BLaER1 (cell line): Measurements from ENCODE around the gene KIF23.

ENCODE experiments used
- H3K27ac ChIP-seq: shearing (Covaris generic); formaldehyde crosslinking; 2 replicates; pipeline ENCODE4 v1.8.1; 2022
- H3K27me3 ChIP-seq: shearing (Covaris generic); formaldehyde crosslinking; 2 replicates; pipeline ENCODE4 v1.8.1; 2022
- H3K36me3 ChIP-seq: shearing (Covaris generic); formaldehyde crosslinking; 2 replicates; pipeline ENCODE4 v1.8.1; 2022
- H3K4me1 ChIP-seq: shearing (Covaris generic); formaldehyde crosslinking; 2 replicates; pipeline ENCODE4 v1.8.1; 2022
- H3K4me2 ChIP-seq: shearing (Covaris generic); formaldehyde crosslinking; 2 replicates; pipeline ENCODE4 v1.8.1; 2022
- H3K4me3 ChIP-seq: shearing (Covaris generic); formaldehyde crosslinking; 2 replicates; pipeline ENCODE4 v1.8.1; 2022
- H3K9ac ChIP-seq: shearing (Covaris generic); formaldehyde crosslinking; 2 replicates; pipeline ENCODE4 v1.8.1; 2022
- H3K9me3 ChIP-seq: shearing (Covaris generic); formaldehyde crosslinking; 2 replicates; pipeline ENCODE4 v1.8.1; 2022
- H4K20me1 ChIP-seq: shearing (Covaris generic); formaldehyde crosslinking; 2 replicates; pipeline ENCODE4 v1.8.1; 2022
- Cebpa-rat ChIP-seq: shearing (Covaris generic); IDR thresholded peaks from 2 replicates; pipeline ENCODE4 v1.8.1; 2022

Gene KIF23

DNA sequence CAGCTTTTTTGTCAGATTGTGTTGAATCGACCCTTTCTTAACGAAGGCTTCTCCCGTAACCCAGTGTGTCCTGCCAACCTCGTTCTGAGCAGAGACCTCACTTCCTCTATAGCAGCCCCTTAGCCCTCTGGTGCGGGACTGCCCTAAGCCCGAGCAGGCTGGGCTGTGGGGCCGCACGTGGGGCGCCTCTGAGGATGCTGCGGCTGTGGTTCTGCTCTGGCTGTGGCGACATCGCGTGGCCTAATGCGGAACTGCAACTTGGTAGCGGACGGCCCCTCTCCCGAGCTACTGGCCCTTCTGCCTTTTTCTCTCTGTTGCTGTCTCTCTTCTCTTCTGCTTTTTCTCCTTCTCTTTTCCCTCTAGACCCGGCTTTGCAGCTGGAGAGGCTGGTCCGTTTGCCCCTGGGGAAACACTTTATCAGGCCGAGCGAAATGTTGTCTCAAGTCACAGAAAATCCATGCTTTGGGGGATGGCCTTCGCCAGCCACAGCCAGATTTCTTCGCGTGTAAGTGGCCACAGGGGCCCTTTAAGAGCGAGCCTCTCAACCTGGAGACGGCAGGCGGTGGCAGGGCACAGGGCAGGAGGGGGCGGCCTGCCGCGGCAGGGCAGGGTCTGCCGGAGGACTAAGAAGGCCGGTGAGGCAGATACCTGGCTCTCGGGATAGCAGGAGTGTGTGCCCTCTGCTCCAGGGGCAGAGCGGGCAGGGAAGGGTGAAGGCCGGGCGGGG lies 19.4 kb upstream of the KIF23 start:
- H3K36me3 ChIP-seq = no peaks in the 10 kb centered on the region
- no peak overlapping the region for H3K27ac ChIP-seq
- H4K20me1 ChIP-seq = no peaks in the 10 kb centered on the region
- no peak for TF ChIP-seq Cebpa-rat
- no peaks in the 10 kb centered on the region for H3K27me3 ChIP-seq
- no peak overlapping the region for H3K9ac ChIP-seq
- peak overlapping the region; percentile 34; the same call in 1 of the 2 replicates for H3K4me2 ChIP-seq
- H3K9me3 ChIP-seq = no peaks in the 10 kb centered on the region
- H3K4me3 ChIP-seq = no peak overlapping the region
- peaks cover 18% of the 10 kb centered on the region for H3K4me1 ChIP-seq

DNA sequence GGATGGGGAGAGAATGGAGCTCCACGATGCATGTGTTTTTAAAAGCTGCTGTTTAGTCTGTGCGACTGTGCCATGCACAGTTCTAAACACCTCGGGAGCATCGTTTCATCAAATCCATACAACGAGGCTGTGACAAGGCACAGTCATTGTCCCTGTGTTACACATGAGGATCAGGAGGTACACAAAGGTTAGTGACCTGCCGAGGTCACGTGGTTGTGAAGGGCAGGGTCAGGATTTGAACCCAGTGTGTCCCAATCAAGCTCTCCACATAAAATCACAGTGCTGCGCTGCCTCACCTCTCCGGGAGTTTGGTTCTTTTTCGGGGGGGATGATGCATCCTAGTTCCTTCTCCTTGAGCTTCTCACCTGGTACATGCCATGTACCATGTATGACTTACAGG lies 18.7 kb upstream of the KIF23 start:
- Histone ChIP-seq H3K27me3 (no peaks in the 10 kb centered on the region), H3K4me1 (peaks cover 18% of the 10 kb centered on the region), H3K9ac (no peak overlapping the region), H3K36me3 (no peaks in the 10 kb centered on the region), H3K27ac (no peak overlapping the region), H4K20me1 (no peaks in the 10 kb centered on the region), H3K4me2 (no peak overlapping the region), H3K4me3 (no peak overlapping the region), H3K9me3 (no peaks in the 10 kb centered on the region)
- TF ChIP-seq Cebpa-rat = no peak

DNA sequence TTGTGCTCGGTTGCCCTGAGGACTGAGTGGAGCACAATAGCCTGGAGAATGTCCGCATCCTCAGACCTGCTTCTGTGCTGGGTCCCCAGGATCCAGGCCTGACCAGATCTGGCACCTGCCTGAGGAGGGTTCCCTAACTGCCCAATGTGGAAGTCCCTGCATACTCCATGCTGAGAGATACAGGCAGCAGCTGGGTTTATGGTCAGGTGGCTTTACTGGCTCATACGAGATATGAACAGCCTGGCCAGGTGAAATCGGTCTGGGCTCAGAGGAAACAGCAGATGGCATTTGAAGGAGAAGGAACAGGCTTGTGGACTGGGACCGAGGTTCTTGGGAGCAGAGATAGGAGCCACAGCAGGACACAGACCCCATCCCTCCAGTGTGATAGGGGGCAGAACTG lies 18.2 kb upstream of the KIF23 start:
- Histone ChIP-seq H3K27me3 (no peaks in the 10 kb centered on the region), H3K9me3 (no peaks in the 10 kb centered on the region), H4K20me1 (no peaks in the 10 kb centered on the region), H3K36me3 (no peaks in the 10 kb centered on the region), H3K4me1 (peaks cover 18% of the 10 kb centered on the region), H3K4me2 (no peak overlapping the region), H3K9ac (no peak overlapping the region), H3K27ac (no peak overlapping the region), H3K4me3 (no peak overlapping the region)
- TF ChIP-seq Cebpa-rat = no peak

DNA sequence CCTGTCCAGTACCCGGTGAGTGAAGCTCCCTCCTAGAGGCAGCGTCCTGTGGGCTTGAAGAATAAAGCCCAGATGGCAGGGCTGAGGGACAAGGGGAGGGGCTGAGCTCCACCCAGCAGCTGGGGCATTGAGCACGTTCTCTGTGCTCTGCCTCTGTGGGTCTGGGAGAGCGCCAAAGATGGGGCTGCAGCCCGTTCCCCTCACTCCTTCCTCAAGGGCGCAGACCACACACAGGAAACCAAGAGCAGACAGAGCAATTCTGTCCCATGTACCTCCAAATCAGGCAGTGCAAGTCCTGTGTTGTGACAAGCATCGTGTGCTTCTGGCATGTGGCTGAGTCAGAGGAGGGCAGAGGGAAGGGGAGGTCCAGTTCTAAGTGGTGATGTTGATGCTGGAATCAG lies 15.7 kb upstream of the KIF23 start:
- Histone ChIP-seq H3K9me3 (no peaks in the 10 kb centered on the region), H3K4me1 (peaks cover 18% of the 10 kb centered on the region), H3K9ac (no peak overlapping the region), H3K4me3 (no peak overlapping the region), H4K20me1 (no peaks in the 10 kb centered on the region), H3K36me3 (no peaks in the 10 kb centered on the region), H3K27me3 (no peaks in the 10 kb centered on the region), H3K4me2 (peak overlapping the region; percentile 62), H3K27ac (no peak overlapping the region)
- no peak for TF ChIP-seq Cebpa-rat

DNA sequence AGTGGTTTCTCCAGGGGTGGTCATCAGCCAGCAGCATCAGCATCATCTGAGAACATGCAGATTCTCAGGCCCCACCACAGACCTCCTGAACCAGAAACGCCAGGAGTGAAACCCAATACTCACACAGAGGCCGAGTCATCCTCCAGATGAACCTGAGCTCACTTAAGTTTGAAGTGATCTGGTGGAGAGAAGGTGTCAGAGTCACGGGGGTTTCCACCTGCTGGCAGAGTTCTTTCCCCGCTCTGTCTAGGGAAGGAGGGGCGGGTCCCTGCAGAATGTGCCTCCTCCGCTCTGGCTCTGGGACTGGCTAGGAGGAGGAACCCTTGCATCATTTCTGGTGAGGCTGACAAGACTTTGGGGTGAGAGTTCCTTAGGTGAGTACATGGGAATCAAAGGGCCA lies 13.3 kb upstream of the KIF23 start:
- no peak overlapping the region for H3K9ac ChIP-seq
- no peaks in the 10 kb centered on the region for H4K20me1 ChIP-seq
- no peak overlapping the region for H3K4me2 ChIP-seq
- no peak overlapping the region for H3K4me3 ChIP-seq
- H3K27me3 ChIP-seq = no peaks in the 10 kb centered on the region
- TF ChIP-seq Cebpa-rat = no peak
- H3K27ac ChIP-seq = no peak overlapping the region
- no peaks in the 10 kb centered on the region for H3K9me3 ChIP-seq
- H3K36me3 ChIP-seq = no peaks in the 10 kb centered on the region
- peaks cover 13% of the 10 kb centered on the region for H3K4me1 ChIP-seq

DNA sequence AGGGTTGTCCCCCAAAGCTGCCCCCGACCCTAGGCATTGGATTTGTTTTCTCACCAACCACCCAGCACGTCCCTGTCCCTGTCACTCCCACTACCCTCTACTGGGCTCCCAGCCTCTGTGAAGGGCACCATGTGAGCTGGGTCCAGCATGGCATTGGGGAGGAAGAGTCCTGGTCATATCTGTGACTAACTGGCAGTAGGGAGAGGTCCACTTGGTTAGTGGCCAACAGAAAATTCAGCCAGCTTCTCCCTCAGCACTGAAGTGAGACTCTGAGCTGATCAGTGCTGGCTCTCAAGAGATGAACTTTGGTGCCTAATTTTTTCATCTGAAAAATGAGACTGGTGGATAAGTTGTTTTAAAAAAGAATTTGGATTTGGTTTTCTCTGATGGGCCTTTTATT lies 11.3 kb upstream of the KIF23 start:
- H4K20me1 ChIP-seq = no peaks in the 10 kb centered on the region
- no peak for TF ChIP-seq Cebpa-rat

DNA sequence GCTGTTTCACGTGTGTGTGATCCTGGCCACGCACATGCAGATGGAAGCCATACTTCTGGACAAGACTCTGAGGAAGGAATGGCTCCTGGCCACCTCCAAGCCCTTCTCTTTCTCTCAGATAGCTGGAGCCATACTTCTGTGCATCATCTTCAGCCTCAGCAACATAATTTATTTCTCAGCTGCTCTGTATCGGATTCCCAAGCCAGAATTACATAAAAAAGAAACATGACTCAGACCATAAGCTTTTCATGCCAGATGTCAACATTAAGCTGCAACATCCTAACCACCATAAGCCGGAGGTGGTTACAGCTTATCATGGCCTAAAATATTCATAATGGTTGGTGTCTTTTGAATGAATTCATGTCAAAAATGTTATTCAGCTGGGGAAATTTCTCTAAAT lies 10.6 kb upstream of the KIF23 start:
- no peak overlapping the region for H3K4me2 ChIP-seq
- H3K9ac ChIP-seq = no peak overlapping the region
- no peaks in the 10 kb centered on the region for H3K36me3 ChIP-seq
- H3K27me3 ChIP-seq = no peaks in the 10 kb centered on the region
- no peak overlapping the region for H3K27ac ChIP-seq
- no peak for TF ChIP-seq Cebpa-rat
- H3K4me3 ChIP-seq = no peak overlapping the region
- H3K9me3 ChIP-seq = no peaks in the 10 kb centered on the region
- H4K20me1 ChIP-seq = no peaks in the 10 kb centered on the region
- H3K4me1 ChIP-seq = peaks cover 5% of the 10 kb centered on the region

More for the DNA sequence above, 11.3 kb upstream of the KIF23 start:
- H3K36me3 ChIP-seq = no peaks in the 10 kb centered on the region
- no peak overlapping the region for H3K4me2 ChIP-seq
- no peak overlapping the region for H3K9ac ChIP-seq
- H3K4me1 ChIP-seq = peaks cover 13% of the 10 kb centered on the region
- H3K9me3 ChIP-seq = no peaks in the 10 kb centered on the region
- H3K27me3 ChIP-seq = no peaks in the 10 kb centered on the region
- H3K4me3 ChIP-seq = no peak overlapping the region
- H3K27ac ChIP-seq = no peak overlapping the region

DNA sequence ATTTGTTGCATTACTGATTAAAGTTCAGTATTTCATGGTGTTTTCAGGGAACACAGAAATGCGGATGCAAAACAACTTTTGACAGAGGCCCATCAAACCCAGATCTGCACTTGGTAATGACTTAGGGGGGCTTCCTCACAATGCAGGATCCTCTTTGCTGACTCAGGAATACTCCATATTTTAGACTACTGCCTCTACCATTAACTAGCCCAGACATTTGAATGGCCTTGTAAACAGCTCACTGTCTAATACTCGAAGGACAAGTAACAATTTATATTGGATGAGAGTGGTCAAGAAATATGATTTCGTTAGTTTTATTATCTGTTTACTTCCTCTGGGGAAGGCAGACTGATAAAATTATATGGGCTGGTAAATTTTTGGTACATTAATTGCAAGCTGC lies 9.0 kb upstream of the KIF23 start:
- no peak overlapping the region for H3K9ac ChIP-seq
- no peaks in the 10 kb centered on the region for H4K20me1 ChIP-seq
- H3K4me1 ChIP-seq = no peaks in the 10 kb centered on the region
- H3K27me3 ChIP-seq = no peaks in the 10 kb centered on the region
- H3K27ac ChIP-seq = no peak overlapping the region
- H3K36me3 ChIP-seq = no peaks in the 10 kb centered on the region
- H3K9me3 ChIP-seq = no peaks in the 10 kb centered on the region
- H3K4me3 ChIP-seq = no peak overlapping the region
- no peak for TF ChIP-seq Cebpa-rat
- no peak overlapping the region for H3K4me2 ChIP-seq

DNA sequence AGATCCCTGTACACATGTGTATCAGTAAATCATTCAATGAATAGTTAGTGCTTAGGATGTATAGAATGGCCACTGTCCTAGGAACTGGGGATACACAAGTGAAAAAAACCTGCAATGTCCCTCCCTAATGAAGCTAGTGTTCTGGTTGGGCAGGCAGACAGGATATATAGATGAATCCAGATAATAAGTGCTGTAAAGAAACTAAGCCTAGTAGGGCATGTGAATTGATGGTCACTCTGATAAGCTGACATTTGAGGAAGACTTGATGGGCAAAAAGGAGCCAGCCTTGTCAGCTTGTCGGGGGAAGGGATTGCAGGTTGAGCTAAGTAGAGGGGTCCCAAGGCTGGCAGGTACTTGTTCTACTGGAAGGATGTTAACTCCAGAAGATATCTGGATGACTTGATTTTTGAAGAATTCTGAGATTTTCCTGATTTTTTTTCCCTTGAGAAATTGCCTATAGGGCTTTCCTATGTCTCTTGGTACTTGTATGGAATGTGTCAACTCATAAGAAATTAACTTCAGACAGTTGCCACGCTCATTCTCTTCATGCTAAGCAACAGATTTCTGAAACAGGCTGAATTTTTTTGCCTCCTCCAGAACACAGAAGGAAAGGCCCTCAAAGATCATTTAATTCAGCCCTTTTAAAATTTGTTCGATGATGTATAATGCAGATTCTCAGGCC lies 6.3 kb upstream of the KIF23 start:
- no peak overlapping the region for H3K27ac ChIP-seq
- H3K4me2 ChIP-seq = no peak overlapping the region
- no peaks in the 10 kb centered on the region for H3K36me3 ChIP-seq
- H3K9ac ChIP-seq = no peak overlapping the region
- no peaks in the 10 kb centered on the region for H4K20me1 ChIP-seq
- no peak for TF ChIP-seq Cebpa-rat
- no peaks in the 10 kb centered on the region for H3K9me3 ChIP-seq
- H3K27me3 ChIP-seq = no peaks in the 10 kb centered on the region
- H3K4me3 ChIP-seq = no peak overlapping the region
- no peaks in the 10 kb centered on the region for H3K4me1 ChIP-seq

DNA sequence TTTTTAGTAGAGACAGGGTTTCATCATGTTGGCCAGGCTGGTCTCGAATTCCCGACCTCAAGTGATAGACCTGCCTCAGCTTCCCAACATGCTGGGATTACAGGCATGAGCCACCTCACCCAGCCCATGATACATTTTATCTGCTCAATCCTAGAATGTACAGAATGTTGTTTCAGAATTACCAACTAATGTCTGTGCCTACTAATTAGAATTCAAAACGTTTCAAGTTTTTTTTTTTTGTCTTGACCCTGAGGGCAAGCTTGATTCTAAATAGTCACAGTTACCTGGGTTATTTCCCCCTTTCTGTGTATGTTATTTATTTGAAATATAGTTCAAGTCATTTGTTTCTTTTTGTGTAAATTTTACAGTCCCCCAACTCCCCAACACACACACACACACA lies 5.3 kb upstream of the KIF23 start:
- Histone ChIP-seq H3K27ac (no peak overlapping the region), H4K20me1 (no peaks in the 10 kb centered on the region), H3K4me2 (no peak overlapping the region), H3K4me3 (no peak overlapping the region), H3K27me3 (no peaks in the 10 kb centered on the region), H3K4me1 (0 out of 2 replicates have a peak, but pooled peaks cover 3% of the 10 kb centered on the region), H3K36me3 (no peaks in the 10 kb centered on the region), H3K9me3 (no peaks in the 10 kb centered on the region), H3K9ac (no peak overlapping the region)
- no peak for TF ChIP-seq Cebpa-rat
